ENCODE data around the gene CLASRP. TPM values are rescaled to one million over a fixed set of nuclear protein-coding genes. Genes with fewer than 3 reads are reported as not detected.

CLASRP gene
- total and polyA plus RNA-seq, 9 of the 15 experiments (the other 6 are each of a cell fraction or from before 2014, with no cell fraction given) = 0.94 to 86.3 (median 44.0) TPM

DNA sequence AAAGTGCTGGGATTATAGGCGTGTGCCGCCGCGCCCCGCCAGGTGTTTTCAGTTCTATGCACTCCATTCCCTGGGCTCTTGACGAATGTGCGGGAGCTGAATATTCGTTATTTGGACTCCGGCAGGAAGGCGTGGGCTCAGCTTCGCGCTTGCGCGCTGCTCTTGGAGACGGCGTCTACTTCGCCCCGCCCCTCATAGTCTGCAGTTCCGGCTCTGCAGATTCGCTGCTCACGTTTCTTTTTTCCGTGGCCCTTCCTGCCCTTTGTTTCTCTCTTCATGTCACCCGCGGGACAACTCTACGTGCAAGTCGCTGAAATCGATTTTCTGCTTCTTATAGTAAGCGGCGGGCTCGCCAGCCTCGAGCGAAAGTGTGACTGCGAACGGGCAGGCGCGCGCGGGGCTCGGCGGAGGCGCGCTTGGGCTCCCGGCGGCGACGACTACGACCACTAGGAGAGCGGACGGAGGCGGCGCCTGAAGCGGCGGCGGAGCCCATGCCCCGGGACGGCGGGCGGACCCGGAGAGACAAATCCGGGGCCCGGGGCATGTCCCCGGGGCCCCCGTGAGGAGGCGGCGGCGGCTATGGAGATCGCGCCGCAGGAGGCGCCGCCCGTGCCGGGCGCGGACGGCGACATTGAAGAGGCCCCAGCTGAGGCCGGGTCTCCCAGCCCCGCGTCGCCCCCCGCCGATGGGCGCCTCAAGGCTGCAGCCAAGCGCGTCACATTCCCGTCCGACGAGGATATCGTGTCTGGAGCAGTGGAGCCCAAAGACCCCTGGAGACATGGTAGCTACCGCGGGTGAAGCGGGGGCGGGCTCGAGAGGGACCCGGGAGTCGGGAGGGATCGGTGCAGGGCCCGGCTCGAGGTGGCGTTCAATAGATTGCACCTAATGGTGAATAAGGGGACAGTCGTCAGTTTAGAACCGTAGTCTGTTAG is 54.2 kb downstream of the CLASRP start, which contains the start of gene PPP1R37 (continued):
- TF ChIP-seq, protein P1, sequence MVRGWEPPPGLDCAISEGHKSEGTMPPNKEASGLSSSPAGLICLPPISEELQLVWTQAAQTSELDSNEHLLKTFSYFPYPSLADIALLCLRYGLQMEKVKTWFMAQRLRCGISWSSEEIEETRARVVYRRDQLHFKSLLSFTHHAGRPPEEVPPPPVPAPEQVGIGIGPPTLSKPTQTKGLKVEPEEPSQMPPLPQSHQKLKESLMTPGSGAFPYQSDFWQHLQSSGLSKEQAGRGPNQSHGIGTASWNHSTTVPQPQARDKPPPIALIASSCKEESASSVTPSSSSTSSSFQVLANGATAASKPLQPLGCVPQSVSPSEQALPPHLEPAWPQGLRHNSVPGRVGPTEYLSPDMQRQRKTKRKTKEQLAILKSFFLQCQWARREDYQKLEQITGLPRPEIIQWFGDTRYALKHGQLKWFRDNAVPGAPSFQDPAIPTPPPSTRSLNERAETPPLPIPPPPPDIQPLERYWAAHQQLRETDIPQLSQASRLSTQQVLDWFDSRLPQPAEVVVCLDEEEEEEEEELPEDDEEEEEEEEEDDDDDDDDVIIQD (CRISPR knock-in tag; IDR thresholded peaks at IDR 0.05) = no peak
- TF ChIP-seq PHTF2 (CRISPR knock-in tag; IDR thresholded peaks at IDR 0.05) = no peak
- TF ChIP-seq ELF1 (tag; IDR thresholded peaks at IDR 0.05) = peak; percentile 78
- TF ChIP-seq, protein P2, sequence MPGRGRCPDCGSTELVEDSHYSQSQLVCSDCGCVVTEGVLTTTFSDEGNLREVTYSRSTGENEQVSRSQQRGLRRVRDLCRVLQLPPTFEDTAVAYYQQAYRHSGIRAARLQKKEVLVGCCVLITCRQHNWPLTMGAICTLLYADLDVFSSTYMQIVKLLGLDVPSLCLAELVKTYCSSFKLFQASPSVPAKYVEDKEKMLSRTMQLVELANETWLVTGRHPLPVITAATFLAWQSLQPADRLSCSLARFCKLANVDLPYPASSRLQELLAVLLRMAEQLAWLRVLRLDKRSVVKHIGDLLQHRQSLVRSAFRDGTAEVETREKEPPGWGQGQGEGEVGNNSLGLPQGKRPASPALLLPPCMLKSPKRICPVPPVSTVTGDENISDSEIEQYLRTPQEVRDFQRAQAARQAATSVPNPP (IDR thresholded peaks at IDR 0.05; ENCODE audit: borderline replicate concordance, insufficient read depth, insufficient read length) = no peak
- no peak for TF ChIP-seq ZNF3 (CRISPR knock-in tag; IDR thresholded peaks at IDR 0.05)
- no peak for TF ChIP-seq LEF1 (IDR thresholded peaks at IDR 0.05)
- TF ChIP-seq ZBTB7A (IDR thresholded peaks at IDR 0.05; ENCODE audit: borderline replicate concordance, control insufficient read depth, low read depth, low read length) = peak; percentile 87
- TF ChIP-seq NBN (IDR thresholded peaks at IDR 0.05; ENCODE audit: low read depth) = no peak
- TF ChIP-seq MCM3 (IDR thresholded peaks at IDR 0.05) = no peak
- TF ChIP-seq ZNF24 (IDR thresholded peaks at IDR 0.05) = no peak
- TF ChIP-seq PTBP1 (IDR thresholded peaks at IDR 0.05; ENCODE audit: low read depth, low read length) = no peak
- TF ChIP-seq TARDBP (IDR thresholded peaks at IDR 0.05) = no peak
- no peak for TF ChIP-seq CCAR2 (IDR thresholded peaks at IDR 0.05; ENCODE audit: low read depth, low read length)
- TF ChIP-seq, protein P3, sequence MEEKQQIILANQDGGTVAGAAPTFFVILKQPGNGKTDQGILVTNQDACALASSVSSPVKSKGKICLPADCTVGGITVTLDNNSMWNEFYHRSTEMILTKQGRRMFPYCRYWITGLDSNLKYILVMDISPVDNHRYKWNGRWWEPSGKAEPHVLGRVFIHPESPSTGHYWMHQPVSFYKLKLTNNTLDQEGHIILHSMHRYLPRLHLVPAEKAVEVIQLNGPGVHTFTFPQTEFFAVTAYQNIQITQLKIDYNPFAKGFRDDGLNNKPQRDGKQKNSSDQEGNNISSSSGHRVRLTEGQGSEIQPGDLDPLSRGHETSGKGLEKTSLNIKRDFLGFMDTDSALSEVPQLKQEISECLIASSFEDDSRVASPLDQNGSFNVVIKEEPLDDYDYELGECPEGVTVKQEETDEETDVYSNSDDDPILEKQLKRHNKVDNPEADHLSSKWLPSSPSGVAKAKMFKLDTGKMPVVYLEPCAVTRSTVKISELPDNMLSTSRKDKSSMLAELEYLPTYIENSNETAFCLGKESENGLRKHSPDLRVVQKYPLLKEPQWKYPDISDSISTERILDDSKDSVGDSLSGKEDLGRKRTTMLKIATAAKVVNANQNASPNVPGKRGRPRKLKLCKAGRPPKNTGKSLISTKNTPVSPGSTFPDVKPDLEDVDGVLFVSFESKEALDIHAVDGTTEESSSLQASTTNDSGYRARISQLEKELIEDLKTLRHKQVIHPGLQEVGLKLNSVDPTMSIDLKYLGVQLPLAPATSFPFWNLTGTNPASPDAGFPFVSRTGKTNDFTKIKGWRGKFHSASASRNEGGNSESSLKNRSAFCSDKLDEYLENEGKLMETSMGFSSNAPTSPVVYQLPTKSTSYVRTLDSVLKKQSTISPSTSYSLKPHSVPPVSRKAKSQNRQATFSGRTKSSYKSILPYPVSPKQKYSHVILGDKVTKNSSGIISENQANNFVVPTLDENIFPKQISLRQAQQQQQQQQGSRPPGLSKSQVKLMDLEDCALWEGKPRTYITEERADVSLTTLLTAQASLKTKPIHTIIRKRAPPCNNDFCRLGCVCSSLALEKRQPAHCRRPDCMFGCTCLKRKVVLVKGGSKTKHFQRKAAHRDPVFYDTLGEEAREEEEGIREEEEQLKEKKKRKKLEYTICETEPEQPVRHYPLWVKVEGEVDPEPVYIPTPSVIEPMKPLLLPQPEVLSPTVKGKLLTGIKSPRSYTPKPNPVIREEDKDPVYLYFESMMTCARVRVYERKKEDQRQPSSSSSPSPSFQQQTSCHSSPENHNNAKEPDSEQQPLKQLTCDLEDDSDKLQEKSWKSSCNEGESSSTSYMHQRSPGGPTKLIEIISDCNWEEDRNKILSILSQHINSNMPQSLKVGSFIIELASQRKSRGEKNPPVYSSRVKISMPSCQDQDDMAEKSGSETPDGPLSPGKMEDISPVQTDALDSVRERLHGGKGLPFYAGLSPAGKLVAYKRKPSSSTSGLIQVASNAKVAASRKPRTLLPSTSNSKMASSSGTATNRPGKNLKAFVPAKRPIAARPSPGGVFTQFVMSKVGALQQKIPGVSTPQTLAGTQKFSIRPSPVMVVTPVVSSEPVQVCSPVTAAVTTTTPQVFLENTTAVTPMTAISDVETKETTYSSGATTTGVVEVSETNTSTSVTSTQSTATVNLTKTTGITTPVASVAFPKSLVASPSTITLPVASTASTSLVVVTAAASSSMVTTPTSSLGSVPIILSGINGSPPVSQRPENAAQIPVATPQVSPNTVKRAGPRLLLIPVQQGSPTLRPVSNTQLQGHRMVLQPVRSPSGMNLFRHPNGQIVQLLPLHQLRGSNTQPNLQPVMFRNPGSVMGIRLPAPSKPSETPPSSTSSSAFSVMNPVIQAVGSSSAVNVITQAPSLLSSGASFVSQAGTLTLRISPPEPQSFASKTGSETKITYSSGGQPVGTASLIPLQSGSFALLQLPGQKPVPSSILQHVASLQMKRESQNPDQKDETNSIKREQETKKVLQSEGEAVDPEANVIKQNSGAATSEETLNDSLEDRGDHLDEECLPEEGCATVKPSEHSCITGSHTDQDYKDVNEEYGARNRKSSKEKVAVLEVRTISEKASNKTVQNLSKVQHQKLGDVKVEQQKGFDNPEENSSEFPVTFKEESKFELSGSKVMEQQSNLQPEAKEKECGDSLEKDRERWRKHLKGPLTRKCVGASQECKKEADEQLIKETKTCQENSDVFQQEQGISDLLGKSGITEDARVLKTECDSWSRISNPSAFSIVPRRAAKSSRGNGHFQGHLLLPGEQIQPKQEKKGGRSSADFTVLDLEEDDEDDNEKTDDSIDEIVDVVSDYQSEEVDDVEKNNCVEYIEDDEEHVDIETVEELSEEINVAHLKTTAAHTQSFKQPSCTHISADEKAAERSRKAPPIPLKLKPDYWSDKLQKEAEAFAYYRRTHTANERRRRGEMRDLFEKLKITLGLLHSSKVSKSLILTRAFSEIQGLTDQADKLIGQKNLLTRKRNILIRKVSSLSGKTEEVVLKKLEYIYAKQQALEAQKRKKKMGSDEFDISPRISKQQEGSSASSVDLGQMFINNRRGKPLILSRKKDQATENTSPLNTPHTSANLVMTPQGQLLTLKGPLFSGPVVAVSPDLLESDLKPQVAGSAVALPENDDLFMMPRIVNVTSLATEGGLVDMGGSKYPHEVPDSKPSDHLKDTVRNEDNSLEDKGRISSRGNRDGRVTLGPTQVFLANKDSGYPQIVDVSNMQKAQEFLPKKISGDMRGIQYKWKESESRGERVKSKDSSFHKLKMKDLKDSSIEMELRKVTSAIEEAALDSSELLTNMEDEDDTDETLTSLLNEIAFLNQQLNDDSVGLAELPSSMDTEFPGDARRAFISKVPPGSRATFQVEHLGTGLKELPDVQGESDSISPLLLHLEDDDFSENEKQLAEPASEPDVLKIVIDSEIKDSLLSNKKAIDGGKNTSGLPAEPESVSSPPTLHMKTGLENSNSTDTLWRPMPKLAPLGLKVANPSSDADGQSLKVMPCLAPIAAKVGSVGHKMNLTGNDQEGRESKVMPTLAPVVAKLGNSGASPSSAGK (IDR thresholded peaks at IDR 0.05) = no peak; the same call in 1 of the 2 replicates
